Stimulated activated CD4-positive, alpha-beta T cell treated with anti-CD3 and anti-CD28 coated beads, Interleukin-1b, Interleukin-23, amount 100 ng/mL, for 48 hours (primary cell): ENCODE measurements around the gene CNOT10.
A peak's percentile ranks its signal among the peaks of the same experiment; 100 is the strongest.
"Not testable (repeated sequence)": the region's sequence is repeated elsewhere in the genome, so short reads cannot be mapped to it uniquely, and the experiment has no call there.

Source experiments
- DNase-seq: peaks from one replicate; pipeline ENCODE4 v3.0.0-alpha.2; 2020

CNOT10 gene

GRCh38 chr3:32684800-32685542, at the start of gene CNOT10:
Gene CNOT10, plus strand, starts transcription at chr3:32685188. Its CDS starts 273 bp downstream, at chr3:32685461.
- DNase-seq, result peak; percentile 97

- no peak for DNase-seq
Observed at GRCh38 chr3:32640939-32641338, 44.0 kb upstream of the CNOT10 start.

- DNase-seq, result no peak
Observed at GRCh38 chr3:32641356-32641755, 43.6 kb upstream of the CNOT10 start.

GRCh38 chr3:32643354-32643753, 41.6 kb upstream of the CNOT10 start:
- DNase-seq, result no peak

- DNase-seq, result no peak
Observed at GRCh38 chr3:32643816-32644215, 41.2 kb upstream of the CNOT10 start.

- DNase-seq, result no peak
Observed at GRCh38 chr3:32644380-32644779, 40.6 kb upstream of the CNOT10 start.

GRCh38 chr3:32646761-32647160, 38.2 kb upstream of the CNOT10 start:
- no peak for DNase-seq

GRCh38 chr3:32652337-32653100, 32.5 kb upstream of the CNOT10 start:
- DNase-seq, result not testable (repeated sequence)

- DNase-seq, result no peak
Observed at GRCh38 chr3:32655167-32655566, 29.8 kb upstream of the CNOT10 start.

- DNase-seq, result no peak
Observed at GRCh38 chr3:32660634-32661033, 24.4 kb upstream of the CNOT10 start.

- no peak for DNase-seq
Observed at GRCh38 chr3:32662647-32663046, 22.3 kb upstream of the CNOT10 start.

- DNase-seq, result not testable (repeated sequence)
Observed at GRCh38 chr3:32664630-32665075, 20.3 kb upstream of the CNOT10 start.

GRCh38 chr3:32667072-32667582, 17.9 kb upstream of the CNOT10 start:
- DNase-seq, result no peak

GRCh38 chr3:32669226-32669625, 15.8 kb upstream of the CNOT10 start:
- DNase-seq, result not testable (repeated sequence)

- not testable (repeated sequence) for DNase-seq
Observed at GRCh38 chr3:32673730-32674129, 11.3 kb upstream of the CNOT10 start.

GRCh38 chr3:32675164-32675563, 9.8 kb upstream of the CNOT10 start:
- no peak for DNase-seq

- no peak for DNase-seq
Observed at GRCh38 chr3:32675650-32676049, 9.3 kb upstream of the CNOT10 start.

- no peak for DNase-seq
Observed at GRCh38 chr3:32681811-32682210, 3.2 kb upstream of the CNOT10 start.

GRCh38 chr3:32684029-32684799, 774 bp upstream of the CNOT10 start:
- no peak for DNase-seq

GRCh38 chr3:32685543-32686185, 676 bp downstream of the CNOT10 start:
- DNase-seq, result no peak

GRCh38 chr3:32686713-32687112, 1.7 kb downstream of the CNOT10 start:
- no peak for DNase-seq

GRCh38 chr3:32691847-32692246, 6.9 kb downstream of the CNOT10 start:
- DNase-seq, result no peak

GRCh38 chr3:32696523-32696922, 11.5 kb downstream of the CNOT10 start:
- DNase-seq, result no peak
